DMS114 treated with DMSO at 0.1 percent for 48 hours (cell line): ENCODE data around the gene RRAS2.
"Not testable (repeated sequence)": the region's sequence is repeated elsewhere in the genome, so short reads cannot be mapped to it uniquely, and the experiment has no call there.

Experiments
- DNase-seq: peaks from one replicate; lab custom pipeline; 2025; ENCODE audit not compliant: unreplicated experiment; lab: John Stamatoyannopoulos, UW

The RRAS2 gene

DNA sequence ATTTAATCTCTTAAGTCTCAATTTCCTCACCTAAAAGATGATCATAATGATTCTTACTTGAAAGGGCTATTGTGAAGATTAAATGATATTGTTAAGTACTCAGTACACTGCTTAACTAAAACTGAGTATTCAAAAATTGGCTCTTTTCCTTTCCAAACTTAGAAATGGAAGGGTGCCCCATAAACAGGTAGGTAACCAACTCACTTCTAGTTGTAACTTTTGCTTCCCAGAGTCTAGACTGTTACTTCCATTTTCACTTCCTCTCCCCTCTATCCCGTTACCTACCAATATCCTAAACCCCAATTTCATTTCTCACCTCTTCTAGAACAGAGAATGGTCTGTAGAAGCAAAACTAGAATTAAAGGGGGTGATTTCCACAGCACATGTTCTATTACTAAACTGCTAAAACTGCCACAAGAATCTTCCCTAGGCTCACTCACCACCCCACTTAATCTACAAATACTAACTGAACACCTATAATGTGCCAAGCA, 50.0 kb downstream of the RRAS2 start:
- DNase-seq: no peak

DNA sequence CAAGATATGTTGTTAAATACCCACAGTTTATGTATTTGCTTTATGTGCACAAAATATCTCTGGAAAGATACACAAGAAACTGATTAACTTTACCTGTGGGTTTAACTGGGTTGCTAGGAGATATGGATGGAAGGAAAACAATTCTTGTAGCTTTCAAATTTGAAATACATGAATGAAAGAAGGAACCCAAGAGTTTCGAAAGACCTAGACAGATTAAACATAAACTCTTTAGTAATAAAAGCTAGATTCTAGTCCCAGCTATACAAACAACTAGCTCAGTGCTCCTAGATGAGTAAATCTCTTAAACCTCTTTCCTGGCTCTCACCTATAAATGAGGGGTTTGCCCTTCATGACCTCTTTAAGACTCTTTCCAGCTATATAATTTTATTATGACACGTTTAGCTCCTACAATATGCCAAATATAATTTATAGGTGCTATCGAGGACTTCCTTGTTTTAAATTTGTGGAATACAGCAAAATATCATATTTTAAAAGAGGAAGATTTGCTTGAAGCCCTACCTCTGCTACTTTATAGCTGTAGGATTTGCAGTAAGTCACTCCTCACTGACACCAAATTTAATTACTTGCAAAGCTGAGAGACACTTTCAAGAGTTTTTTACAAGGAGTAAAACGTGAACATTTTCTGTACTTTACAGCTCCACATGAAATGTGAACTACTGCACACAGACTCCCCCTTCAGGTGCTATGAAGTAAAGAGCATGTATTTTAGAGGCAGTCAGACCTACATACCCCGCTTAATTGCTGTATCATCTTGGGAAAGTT, 50.7 kb downstream of the RRAS2 start:
- DNase-seq: peak; percentile 3

DNA sequence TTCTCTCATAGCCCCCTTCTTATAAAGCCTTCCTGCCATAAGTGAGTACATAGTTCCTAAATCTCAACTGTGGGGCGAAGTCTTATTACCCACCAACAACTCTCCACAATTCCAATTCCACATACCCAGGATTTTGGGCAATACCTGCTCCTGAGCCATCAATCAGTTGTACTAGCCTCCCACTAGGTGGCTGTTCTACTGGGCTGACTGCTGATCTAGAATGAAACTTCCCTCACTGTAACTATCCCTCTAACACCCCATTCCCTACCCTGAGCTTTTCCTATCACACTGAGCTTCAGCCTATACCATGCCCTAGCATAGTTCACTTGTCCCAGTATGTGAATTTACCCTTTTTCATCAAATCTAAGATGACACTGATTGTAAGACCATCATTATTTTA, 52.5 kb downstream of the RRAS2 start:
- no peak for DNase-seq

DNA sequence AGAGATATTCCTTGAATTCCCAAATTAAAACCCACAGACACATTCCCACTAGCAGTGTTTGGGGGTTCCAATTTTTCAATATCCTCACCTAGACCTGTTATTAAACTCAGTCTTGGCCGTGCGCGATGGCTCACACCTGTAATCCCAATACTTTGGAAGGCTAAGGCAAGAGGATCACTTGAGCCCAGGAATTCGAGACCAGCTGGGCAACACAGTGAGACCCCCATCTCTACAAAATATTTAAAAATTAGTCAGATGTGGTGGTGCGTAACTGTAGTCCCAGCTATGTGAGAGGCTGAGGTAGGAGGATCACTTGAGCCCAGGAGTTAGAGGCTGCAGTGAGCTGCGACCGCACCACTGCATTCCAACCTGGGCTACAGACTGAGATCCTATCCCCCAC, 53.3 kb downstream of the RRAS2 start:
- no peak for DNase-seq

DNA sequence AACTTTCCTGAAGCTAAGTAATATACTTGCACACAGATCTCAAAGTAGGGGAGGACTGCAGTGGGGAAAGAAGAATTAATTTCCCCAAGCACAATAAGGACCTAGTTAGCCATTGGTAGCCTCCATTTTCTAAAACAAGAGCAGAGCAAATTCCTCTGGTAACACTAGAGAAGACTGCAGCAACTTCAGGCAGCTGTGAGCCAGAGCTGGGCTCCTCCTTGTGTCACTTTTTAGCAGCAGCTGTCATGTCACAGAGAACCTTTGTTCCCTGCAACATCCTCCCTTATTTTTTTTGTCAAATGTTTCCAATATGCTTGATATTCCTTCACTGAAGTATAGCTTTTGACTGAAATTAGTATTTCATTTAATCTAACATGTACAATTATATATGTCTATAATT, 54.4 kb downstream of the RRAS2 start:
- no peak for DNase-seq

DNA sequence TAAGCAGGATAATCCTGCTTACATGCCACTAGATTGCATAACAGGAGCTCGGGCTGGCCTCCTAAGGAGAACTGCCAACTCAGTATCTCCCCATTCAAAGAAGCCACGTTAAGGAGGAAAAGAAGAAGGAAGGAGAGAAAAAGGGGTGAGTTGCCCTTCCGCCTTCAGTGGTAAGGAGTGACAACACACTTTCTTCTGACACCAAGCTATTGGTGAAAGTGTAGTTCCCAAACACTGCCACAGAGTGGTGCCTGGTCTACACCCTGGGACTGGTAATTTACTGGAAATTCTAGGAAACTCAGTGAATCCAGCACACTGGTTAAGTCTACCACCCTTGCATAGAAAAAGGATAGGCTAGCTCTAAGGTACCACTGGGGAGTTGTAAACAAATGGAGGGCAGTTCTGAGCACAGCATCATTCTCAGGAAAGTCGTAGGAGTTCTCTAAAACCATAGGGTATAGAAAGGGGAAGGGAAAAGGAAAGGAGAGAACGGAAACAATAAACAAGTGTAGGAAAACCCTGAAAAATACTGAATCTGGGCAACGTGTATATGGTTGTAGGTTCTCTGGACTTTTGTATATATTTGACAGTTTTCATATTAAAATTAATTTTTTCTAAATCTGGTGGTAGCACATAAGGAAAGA, 58.2 kb downstream of the RRAS2 start:
- peak; percentile 25 for DNase-seq

DNA sequence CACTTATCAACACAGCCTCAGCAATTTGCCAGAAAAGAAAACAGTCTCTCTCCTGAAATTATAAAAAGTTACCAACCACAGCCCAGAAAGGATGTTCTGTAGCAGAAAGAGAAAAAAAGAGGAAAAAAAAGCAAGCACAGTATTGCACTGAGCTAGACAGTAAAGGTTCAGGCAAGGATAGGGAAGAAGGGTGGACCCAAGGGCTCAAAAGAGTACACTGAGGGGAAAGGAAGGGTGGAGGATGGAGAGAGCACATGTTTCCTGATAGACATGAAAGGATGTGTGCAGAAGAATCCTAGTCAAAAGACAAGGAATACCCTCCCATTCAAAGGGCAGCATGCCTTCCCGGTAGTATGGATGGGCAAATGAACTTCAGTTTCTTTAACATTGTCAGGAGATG, 59.1 kb downstream of the RRAS2 start:
- no peak for DNase-seq

DNA sequence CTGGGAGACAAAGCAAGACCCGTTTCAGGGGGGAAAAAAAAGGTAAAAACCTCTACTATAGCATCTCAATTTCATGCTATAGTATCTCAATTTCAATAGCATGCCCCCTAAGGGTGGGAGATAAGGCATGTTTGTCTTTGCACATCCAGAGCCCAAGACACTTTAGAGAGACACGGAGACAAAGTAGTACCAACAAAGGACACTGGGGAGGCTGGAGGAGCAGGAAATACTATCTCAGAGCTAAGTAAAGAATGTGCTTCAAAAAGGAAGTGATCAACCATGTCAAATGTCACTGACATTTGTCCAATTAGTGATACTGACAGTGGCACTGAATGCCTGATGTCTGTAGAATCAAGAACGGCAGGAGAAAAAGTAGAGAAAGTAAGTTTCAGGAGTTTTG, 68.6 kb downstream of the RRAS2 start:
- no peak for DNase-seq

DNA sequence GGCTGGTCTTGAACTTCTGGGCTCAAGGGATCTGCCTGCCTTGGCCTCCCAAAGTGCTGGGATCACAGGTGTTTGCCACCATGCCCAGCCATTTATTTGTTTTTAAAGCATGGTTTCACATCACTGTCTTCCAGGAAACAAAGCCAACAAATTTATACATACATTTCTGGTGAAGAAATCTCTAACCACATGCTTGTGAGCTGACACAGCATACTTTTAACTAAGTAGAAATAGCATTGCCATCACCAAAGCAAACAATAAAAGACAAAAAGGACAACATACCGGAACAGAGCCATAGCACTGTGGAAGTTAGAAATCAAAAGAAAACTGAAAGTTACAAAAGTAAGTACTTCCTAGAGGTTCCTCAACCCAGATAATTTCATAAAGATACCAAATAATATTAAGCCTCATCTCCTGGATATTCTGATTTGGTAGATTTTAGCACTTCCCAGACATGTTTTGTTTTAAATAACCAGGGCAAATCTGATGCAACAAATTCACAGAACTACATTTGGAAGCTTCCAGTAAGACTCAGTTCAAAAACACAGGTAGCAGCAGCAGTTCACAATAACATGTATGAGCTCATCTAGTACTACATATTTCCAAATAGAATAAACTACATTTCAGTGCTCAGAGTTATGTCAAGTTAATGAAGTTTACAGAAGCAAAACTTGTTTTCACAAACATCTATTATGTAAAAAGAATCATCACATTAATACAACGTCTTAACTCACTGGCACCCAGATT, 70.6 kb downstream of the RRAS2 start:
- no peak for DNase-seq

DNA sequence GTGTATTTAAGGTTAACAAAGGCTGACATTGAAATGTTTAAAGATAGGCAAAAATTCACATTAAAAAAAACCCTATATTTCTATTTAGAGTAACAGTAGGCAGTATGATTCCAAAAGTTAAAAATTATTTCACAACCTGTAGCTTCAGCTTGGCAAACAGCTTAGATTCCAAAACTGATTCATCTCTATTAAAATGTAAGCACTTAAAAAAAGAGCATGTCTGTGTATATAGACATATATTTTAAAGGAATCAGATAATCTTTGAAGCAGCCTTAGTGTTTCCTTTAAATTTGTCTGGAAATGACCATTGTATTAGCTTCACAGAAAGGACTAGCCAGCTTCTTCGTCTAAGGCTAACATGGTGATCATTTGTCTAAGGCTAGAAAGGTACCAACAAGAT, 80.1 kb downstream of the RRAS2 start:
- DNase-seq: not testable (repeated sequence)

DNA sequence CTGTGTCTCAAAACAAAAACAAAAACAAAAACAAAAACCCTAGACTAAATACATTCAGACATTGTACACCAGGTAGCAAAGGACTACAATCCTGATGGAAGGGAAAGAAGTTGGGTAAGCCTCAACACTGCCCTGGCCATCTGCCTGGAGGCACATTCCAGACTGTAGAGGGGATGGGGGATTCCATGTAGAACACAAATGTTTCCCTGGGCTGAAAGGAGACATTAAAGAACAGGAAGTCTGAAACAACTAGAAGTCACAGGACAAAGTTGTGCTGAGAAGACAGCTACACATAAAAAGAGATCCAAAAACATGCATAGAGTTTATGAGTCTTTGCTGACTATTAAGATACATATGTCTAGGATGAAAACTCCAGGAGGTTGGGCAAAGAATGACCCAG, 83.9 kb downstream of the RRAS2 start:
- no peak for DNase-seq

DNA sequence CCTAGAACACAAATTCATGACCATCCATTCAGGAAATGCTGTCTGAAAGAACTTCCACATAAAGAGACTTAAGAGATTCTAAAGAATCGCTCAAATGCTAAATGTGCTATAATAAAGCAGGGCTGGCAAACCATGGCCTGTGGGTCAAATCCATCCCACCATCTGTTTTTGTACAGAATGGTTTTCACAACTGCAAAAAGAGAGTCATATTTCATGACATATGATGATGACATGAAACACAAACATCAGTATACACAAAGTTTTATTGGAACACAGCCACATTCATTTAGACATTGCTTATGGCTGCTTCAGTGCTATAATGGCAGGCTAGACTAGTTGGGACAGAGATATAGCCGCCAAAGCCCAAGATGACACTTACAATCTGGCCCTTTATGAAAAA, 85.1 kb downstream of the RRAS2 start:
- no peak for DNase-seq

DNA sequence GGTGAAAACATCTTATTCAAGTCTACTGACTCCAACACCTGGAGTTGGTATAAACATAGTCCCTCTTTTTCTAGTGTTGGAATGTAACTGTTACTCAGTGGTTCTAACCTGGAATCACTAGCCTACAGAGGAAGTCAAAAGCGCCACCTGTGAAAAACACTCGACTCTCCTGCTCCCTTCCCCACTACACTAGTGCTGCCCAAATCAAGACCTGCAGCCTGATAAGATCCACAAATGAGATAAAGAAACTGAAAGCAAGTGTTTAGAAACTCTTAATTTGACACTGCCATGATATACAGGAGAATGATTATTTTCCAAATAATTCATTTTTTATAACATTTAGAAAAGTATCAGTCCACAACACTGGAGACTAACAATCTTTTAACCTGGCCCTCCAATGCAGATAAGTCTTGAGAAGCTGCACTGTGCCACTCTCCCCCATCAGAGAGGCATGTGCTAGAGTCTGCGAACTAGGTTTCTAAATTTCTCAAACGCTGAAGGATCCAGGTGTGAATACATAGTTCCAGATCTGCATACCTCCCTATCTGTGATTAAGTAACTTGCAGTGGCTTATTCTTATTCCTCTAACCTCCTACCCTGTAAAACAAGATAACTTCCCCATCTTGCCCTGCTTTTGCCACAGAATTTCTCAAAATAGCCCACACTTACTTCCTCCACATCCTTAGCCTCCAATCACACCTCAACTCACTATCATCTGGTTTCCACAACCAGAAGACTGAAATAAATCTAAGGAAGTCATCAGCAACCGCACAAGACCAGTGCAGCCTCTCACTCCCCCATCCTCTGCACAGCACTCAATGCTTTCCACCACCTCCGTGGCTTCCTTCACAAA, 88.1 kb downstream of the RRAS2 start:
- DNase-seq: no peak

DNA sequence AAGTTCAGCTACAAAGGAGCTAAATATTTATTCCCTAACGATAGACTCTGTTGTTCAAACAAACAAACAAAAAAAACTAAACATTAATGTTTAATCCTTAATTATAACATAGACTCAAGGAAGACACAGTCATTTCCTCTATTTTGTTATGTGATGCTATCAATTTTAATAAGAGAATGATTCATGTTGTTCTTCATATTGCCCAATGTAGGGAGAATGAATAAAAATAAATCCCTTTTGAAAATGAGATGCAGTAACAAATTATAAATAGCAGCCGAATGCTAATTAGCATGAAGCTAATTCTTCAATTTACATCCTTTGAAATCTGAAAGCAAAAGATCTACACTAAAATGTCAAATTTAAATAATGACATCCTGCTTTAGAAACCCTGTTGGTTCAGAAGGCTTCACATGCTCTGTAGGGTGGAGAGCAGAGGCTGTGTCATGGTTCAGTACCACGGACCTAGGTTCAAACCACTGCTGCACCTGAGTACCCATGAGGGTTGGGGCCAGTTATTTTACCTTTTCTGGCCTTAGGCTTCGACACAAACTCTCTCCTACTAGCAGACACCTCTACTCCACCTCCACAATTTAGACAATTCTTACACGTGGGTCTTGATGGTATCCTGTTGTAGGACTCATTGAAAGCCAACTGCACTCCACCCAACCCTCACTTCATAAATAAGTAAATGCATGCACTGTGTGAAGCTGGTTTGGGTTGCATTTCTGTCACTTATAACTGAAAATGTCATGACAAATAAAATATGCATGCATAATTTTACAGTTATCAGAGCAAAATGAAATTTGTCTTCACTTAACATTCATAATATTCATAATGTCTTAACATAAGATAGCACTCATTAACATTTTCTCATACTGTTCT, 89.0 kb downstream of the RRAS2 start:
- no peak for DNase-seq

DNA sequence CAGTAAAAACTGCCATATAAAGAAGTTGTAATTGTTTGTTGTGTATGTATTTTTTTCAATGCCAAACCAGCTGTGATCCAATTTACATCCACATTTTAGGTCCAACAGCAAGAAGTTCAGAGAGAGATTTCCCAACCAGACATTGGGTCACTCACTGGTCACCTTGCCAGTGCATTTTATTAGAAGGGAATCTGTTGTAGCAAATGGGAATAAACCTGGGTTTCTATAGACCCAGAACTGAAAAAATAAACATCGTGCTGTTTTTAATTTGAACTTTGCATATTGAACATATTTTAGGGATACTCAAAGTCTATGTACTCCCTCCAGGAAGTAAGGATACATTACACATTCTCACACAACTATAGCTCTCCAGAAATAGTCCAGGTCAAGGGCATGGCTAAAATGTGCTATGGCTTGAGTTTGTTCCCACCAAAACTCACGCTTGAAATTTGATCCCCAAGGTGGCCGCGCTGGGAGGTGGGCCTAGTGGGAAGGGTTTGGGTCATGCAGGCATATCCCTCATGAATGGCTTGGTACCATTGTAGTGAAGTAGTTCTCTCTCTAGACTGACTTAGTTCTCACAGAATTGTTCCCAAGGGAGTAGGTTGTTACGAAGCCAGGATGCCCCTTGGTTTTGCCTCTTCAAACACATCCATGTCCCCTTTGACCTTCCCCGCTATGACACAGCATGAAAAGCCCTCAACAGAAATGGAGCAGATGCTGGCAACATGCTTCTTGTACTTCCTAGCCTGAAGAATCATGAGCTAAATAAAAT, 90.9 kb downstream of the RRAS2 start:
- DNase-seq: no peak

DNA sequence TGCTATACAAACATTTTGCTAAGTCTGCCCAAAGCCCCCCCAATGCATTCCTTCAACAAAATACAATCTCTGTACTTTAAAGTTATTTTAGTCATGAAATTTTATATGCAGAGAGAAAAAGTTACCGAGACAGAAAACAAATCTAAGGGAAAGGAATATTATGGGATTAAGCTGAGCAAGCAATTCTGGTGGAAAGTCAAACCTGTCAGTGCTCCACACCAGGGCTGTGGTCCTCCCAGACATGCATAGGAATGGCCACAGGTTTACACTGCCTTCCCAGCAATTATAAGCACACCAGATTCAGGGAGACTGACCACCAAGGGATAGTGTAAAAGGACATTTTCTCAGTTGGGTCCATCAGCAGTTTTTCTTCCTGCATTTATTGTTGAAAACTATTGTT, 92.4 kb downstream of the RRAS2 start:
- DNase-seq: no peak

DNA sequence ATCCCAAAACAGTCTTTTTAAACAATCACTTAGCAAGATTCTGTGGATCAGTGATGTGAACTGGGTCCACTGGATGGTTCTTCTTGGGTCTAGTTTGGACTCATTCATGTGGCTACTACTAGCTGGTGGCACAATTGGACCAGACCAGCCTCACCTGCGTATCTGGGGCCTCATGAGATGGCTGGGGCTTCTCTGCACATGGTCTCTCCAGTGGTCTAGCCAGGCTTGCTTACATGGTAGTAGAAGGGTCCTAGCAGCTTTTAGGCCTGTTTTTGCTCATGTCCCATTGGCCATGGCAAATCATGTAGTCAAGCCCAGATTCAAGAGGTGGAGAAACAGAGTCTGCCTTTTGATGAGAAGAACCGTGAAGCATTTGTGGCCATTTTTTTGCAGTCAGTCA, 94.0 kb downstream of the RRAS2 start:
- no peak for DNase-seq

DNA sequence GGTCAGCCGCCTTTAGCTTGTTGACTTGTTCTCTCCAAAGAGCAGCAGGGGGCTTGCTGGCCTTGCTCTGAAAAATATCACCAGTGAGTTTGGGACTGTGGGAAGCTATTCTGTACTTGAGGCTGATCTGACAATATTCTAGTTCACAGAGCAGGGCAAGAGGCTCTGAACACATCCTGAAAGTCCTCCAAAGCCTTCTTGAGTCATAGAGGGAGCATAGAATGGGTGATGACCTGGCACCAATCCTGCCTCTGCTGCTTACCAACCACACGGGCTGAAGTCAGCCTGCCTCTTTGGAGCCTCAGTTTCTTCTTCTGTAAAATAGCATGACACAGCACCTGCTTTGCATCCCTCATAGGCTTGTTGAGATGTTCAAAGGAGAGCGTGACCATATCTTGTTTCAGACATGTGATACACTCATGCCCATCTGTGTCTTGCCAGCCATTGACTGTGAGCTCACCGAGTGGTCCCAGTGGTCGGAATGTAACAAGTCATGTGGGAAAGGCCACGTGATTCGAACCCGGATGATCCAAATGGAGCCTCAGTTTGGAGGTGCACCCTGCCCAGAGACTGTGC, 96.6 kb downstream of the RRAS2 start:
- no peak for DNase-seq

DNA sequence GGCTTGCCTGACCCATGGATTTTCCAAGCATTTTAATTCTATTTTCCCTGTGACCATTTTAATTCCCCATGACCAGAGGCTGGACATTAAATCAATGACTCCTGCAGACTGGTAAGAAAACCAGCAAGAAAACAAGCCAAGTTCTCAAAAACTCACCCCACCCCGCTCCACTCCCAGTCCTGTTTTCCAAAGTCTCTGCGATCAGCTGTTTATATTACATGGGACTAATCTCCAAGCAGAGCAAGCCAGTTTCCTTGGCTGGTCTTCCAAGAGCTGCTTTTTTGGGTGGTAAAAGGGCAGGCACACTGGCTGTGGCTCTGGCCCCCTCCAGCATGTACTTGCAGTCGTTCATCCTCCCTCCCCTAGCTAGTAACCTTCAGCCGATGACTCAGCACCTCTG, 97.9 kb downstream of the RRAS2 start:
- no peak for DNase-seq
